ENCODE results near the gene FAM20A.

Gene FAM20A

GRCh38 chr17:68572138-68572842 lies 28.9 kb downstream of the FAM20A start:
- H3K4me3 ChIP-seq, result no peak overlapping the region
- H3K27ac ChIP-seq, result no peak overlapping the region

- Histone ChIP-seq H3K27ac (peak overlapping the region in 1 of 21 experiments; percentile 5), H3K4me3 (no peak overlapping the region)
Measured at GRCh38 chr17:68570526-68570925, 30.6 kb downstream of the FAM20A start.

GRCh38 chr17:68569346-68569745 lies 31.8 kb downstream of the FAM20A start:
- Histone ChIP-seq H3K4me3 (no peak overlapping the region), H3K27ac (peak overlapping the region in 1 of 21 experiments; percentile 7)

- no peak overlapping the region for H3K27ac ChIP-seq
Measured at GRCh38 chr17:68568581-68568980, 32.6 kb downstream of the FAM20A start.

GRCh38 chr17:68567581-68567980 lies 33.6 kb downstream of the FAM20A start:
- no peak overlapping the region for H3K4me3 ChIP-seq
- H3K27ac ChIP-seq, result peak overlapping the region in 5 of 21 experiments; percentile 5 to 49 (median 37)

More at GRCh38 chr17:68568581-68568980, 32.6 kb downstream of the FAM20A start:
- no peak overlapping the region for H3K4me3 ChIP-seq

- H3K27ac ChIP-seq, result peak overlapping the region in 7 of 21 experiments; percentile 5 to 49 (median 37)
- no peak overlapping the region for H3K4me3 ChIP-seq
Measured at GRCh38 chr17:68567035-68567434, 34.1 kb downstream of the FAM20A start.

- peak overlapping the region in 3 of 21 experiments; percentile 25 to 49 (median 37) for H3K27ac ChIP-seq
Measured at GRCh38 chr17:68566442-68566738, 34.8 kb downstream of the FAM20A start.

GRCh38 chr17:68565661-68566441 lies 35.3 kb downstream of the FAM20A start:
- H3K4me3 ChIP-seq, result no peak overlapping the region
- peak overlapping the region in 12 of 21 experiments; percentile 8 to 84 (median 40) for H3K27ac ChIP-seq

More at GRCh38 chr17:68566442-68566738, 34.8 kb downstream of the FAM20A start:
- no peak overlapping the region for H3K4me3 ChIP-seq

- no peak overlapping the region for H3K4me3 ChIP-seq
- H3K27ac ChIP-seq, result peak overlapping the region in 17 of 21 experiments; percentile 3 to 84 (median 56)
Measured at GRCh38 chr17:68564415-68565111, 36.6 kb downstream of the FAM20A start.

- H3K4me3 ChIP-seq, result no peak overlapping the region
- H3K27ac ChIP-seq, result peak overlapping the region in 1 of 21 experiments; percentile 59
Measured at GRCh38 chr17:68562736-68563135, 38.4 kb downstream of the FAM20A start.

- Histone ChIP-seq H3K27ac (no peak overlapping the region), H3K4me3 (no peak overlapping the region)
Measured at GRCh38 chr17:68560966-68561720, 40.0 kb downstream of the FAM20A start.

GRCh38 chr17:68559316-68559715 lies 41.9 kb downstream of the FAM20A start:
- no peak overlapping the region for H3K27ac ChIP-seq
- H3K4me3 ChIP-seq, result no peak overlapping the region

- Histone ChIP-seq H3K4me3 (no peak overlapping the region), H3K27ac (no peak overlapping the region)
Measured at GRCh38 chr17:68556551-68556950, 44.6 kb downstream of the FAM20A start.

GRCh38 chr17:68544111-68544915 lies 56.9 kb downstream of the FAM20A start:
- Histone ChIP-seq H3K27ac (no peak overlapping the region), H3K4me3 (no peak overlapping the region)

GRCh38 chr17:68542698-68543463 lies 58.3 kb downstream of the FAM20A start:
- Histone ChIP-seq H3K27ac (peak overlapping the region in 1 of 21 experiments; percentile 53), H3K4me3 (no peak overlapping the region)

GRCh38 chr17:68541816-68542215 lies 59.4 kb downstream of the FAM20A start:
- peak overlapping the region in 1 of 21 experiments; percentile 53 for H3K27ac ChIP-seq
- H3K4me3 ChIP-seq, result no peak overlapping the region

- peak overlapping the region in 2 of 21 experiments; percentile 39 to 48 for H3K27ac ChIP-seq
- H3K4me3 ChIP-seq, result no peak overlapping the region
Measured at GRCh38 chr17:68540981-68541380, 60.2 kb downstream of the FAM20A start.

Measured in skin epidermis (tissue), 12 donors.